ENCODE measurements around the gene DOCK6.

- peak; percentile 13 to 22 for TF ChIP-seq CTCF (conservative IDR thresholded peaks at IDR 0.05 in 1 of 2, IDR thresholded peaks at IDR 0.05 in 1 of 2; ENCODE audit: low read depth in 1 of 2, low read length in 2 of 2)
- TF ChIP-seq EZH2 (IDR thresholded peaks at IDR 0.05; ENCODE audit: low read length, missing control alignments): no peak
Observed at GRCh38 chr19:11286312-11286974, 24.1 kb upstream of the DOCK6 start.
